K562 (cell line): ENCODE measurements around the gene AACS.

ENCODE experiments used
- POLR2A ChIP-seq: fragments of 450-650 bp; conservative IDR thresholded peaks from 2 replicates; pipeline ENCODE4 v1.6.1; 2016
- SUPT5H ChIP-seq: fragments of 450-650 bp; IDR thresholded peaks from 2 replicates; pipeline ENCODE4 v1.6.1; 2016
- TAF1 ChIP-seq: IDR thresholded peaks from 2 replicates; pipeline ENCODE4 v1.6.1; 2011; ENCODE audit warnings: mild to moderate bottlenecking, low read length, moderate library complexity; ENCODE audit not compliant: insufficient read depth, control insufficient read depth, severe bottlenecking; ENCODE audit errors: extremely low read depth
- TAF15 ChIP-seq: fragments of 200-400 bp; formaldehyde crosslinking; IDR thresholded peaks from 2 replicates; pipeline ENCODE4 v1.6.1; 2017; ENCODE audit warnings: mild to moderate bottlenecking, low read depth, low read length, moderate library complexity
- ZBTB33 ChIP-seq: sonication (generic); formaldehyde crosslinking; IDR thresholded peaks from 2 replicates; pipeline ENCODE4 v1.8.1; 2023; ENCODE audit warnings: mild to moderate bottlenecking, missing genetic modification reagents
- ZNF232 ChIP-seq: sonication (generic); formaldehyde crosslinking; IDR thresholded peaks from 2 replicates; pipeline ENCODE4 v1.8.0; 2022; ENCODE audit warnings: mild to moderate bottlenecking, missing genetic modification reagents

DNA sequence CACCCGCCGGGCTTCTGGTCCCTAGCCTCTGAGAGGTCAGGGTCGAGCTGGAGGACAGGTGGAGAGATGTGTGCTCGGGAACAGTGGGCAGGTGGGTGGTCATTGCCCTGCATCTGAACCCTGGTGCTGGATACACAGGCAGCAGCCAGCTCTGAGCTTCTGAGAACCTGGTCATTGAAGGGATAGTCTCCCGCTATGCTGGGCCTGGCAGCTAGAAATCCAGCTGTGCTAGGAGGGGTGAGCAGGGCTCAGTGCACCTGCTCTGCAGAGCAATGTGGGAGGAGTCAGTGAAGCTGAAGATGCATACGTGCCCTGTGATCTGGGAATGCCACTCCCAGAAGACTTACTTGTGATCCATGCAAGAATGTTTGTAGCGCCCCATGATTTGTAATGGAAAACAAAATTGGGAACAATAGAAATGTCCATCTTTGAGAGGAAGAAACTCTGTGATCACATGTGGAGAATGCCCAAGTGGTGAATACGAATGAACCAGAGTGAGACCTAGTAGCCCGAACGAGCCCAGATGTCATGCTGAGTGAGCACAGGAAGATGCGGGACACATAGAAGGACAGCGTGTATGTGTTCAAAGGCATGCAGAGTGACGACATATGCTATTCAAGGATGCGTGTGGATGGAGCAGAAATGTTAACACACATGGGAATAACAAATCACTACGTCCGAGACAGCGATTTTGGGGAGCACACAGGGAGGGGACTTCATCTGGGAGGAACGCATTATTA lies 63.4 kb downstream of the AACS start:
- TF ChIP-seq ZNF232 (CRISPR knock-in tag) (no peak), TAF1 (no peak), POLR2A (no peak), TAF15 (no peak), SUPT5H (no peak), ZBTB33 (CRISPR knock-in tag) (no peak)
